Measurements from ENCODE around the gene CBX4. TPM values are rescaled to one million over a fixed set of nuclear protein-coding genes. Genes with fewer than 3 reads are reported as not detected.

The CBX4 gene
- total and polyA plus RNA-seq, 8 donors = 11.1 to 22.3 (median 17.0) TPM

DNA sequence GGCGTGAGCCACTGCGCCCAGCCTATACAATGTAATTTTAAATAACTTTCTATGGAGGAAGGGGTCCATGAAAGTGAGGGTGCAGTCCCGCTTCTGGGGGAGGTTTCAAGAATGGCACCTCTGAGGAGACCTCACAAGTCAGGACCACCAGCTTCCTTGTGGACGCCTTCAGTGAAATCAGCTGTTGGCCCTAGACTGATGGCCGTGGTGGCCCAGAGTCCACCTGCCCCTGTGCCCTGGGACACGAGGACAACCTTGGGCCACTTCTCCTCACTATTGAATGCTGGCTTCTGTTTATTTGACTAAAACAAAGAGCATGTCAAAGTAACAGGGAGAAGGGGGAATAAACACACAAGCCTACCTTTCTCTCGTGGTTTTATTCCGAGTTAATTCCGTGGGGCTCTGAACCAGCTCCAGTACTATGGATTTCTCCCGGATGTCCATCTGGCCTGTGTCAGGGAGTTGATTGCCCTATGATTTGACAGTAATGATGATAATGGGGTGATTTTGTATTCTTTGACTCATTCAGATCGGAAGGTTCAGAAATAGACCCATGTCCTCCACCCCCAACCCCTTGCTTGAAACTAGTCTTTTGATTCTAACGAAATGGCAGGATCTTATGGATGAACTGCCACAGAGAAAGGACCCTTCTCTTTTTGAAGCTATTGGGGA lies 8.6 kb upstream of the CBX4 start:
- Histone ChIP-seq H3K4me3 (no peak overlapping the region), H3K4me1 (peaks cover 16 to 32% of the 10 kb centered on the region in 2 donors), H3K27me3 (peaks cover 10 to 62% of the 10 kb centered on the region in 2 donors), H3K36me3 (no peaks in the 10 kb centered on the region), H3K27ac (no peak overlapping the region), H3K9me3 (no peaks in the 10 kb centered on the region)
- TF ChIP-seq, protein P1, sequence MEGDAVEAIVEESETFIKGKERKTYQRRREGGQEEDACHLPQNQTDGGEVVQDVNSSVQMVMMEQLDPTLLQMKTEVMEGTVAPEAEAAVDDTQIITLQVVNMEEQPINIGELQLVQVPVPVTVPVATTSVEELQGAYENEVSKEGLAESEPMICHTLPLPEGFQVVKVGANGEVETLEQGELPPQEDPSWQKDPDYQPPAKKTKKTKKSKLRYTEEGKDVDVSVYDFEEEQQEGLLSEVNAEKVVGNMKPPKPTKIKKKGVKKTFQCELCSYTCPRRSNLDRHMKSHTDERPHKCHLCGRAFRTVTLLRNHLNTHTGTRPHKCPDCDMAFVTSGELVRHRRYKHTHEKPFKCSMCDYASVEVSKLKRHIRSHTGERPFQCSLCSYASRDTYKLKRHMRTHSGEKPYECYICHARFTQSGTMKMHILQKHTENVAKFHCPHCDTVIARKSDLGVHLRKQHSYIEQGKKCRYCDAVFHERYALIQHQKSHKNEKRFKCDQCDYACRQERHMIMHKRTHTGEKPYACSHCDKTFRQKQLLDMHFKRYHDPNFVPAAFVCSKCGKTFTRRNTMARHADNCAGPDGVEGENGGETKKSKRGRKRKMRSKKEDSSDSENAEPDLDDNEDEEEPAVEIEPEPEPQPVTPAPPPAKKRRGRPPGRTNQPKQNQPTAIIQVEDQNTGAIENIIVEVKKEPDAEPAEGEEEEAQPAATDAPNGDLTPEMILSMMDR (IDR thresholded peaks at IDR 0.05) = no peak
- intact Hi-C loops (cut with DNase I) = no loop called here
- ATAC-seq = no peak
- no peak for DNase-seq

GRCh38 chr17:79845601-79845949 lies 6.3 kb upstream of the CBX4 start:
- peaks cover 30 to 48% of the 10 kb centered on the region in 2 donors for H3K4me1 ChIP-seq
- DNase-seq (no peak), ATAC-seq (peak; percentile 35)
- TF ChIP-seq, protein P1 (IDR thresholded peaks at IDR 0.05) = no peak
- no peaks in the 10 kb centered on the region for H3K9me3 ChIP-seq
- peaks cover 32 to 84% of the 10 kb centered on the region in 2 donors for H3K27me3 ChIP-seq
- no peak overlapping the region for H3K4me3 ChIP-seq
- H3K36me3 ChIP-seq = no peaks in the 10 kb centered on the region
- intact Hi-C loops (cut with DNase I) = no loop called here
- peak overlapping the region; percentile 21 to 40 for H3K27ac ChIP-seq

DNA sequence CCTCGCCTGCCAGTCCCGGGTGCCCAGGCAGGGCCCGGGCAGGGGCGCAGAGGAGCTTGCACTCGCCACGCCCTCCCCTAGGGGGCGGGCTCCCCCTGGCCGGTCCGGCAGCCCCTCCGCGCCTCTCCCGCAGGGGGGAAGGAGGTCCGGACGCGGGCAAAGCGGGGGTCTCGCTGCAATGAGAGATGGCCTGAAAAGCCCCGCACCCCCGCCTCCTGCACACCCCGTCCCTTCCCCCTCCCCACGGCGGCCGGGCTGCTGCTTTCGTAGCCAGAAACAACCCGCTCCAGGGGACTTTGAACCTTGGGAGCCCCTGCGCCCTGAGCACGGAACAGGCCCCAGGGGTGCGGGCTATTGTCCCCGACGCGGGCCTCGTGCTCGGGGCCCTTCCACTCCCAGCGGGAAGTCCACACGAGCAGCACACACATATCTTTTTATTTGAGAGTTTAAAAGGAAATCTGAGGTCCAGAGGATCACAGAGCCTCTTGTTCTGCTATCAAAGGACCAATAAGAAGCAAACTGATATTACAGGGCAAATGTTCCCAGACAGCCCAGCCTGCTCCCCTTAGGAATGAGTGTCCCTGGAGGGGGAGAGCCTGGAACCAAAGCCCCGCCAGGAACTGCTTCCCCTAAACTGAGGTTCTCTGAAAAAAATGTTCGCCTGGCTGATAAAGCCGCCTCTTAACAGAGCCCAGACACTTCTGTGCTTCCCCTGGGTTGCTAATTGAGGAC lies 5.8 kb upstream of the CBX4 start:
- ATAC-seq (peak; percentile 78), DNase-seq (peak in 2 of 4 donors; percentile 64 to 90)
- Histone ChIP-seq H3K4me3 (peak overlapping the region; percentile 47 to 48), H3K27me3 (peaks cover 36 to 90% of the 10 kb centered on the region in 2 donors), H3K27ac (peak overlapping the region; percentile 21 to 40), H3K36me3 (no peaks in the 10 kb centered on the region), H3K4me1 (peaks cover 32 to 53% of the 10 kb centered on the region in 2 donors), H3K9me3 (no peaks in the 10 kb centered on the region)
- TF ChIP-seq, protein P1 (IDR thresholded peaks at IDR 0.05) = peak; percentile 69 to 75
- intact Hi-C loops (cut with DNase I) = loop anchor here in 1 of 2 donors (5.0 kb wide), 1 partner anchor 38 kb away; no protein-coding TSS in a partner anchor

DNA sequence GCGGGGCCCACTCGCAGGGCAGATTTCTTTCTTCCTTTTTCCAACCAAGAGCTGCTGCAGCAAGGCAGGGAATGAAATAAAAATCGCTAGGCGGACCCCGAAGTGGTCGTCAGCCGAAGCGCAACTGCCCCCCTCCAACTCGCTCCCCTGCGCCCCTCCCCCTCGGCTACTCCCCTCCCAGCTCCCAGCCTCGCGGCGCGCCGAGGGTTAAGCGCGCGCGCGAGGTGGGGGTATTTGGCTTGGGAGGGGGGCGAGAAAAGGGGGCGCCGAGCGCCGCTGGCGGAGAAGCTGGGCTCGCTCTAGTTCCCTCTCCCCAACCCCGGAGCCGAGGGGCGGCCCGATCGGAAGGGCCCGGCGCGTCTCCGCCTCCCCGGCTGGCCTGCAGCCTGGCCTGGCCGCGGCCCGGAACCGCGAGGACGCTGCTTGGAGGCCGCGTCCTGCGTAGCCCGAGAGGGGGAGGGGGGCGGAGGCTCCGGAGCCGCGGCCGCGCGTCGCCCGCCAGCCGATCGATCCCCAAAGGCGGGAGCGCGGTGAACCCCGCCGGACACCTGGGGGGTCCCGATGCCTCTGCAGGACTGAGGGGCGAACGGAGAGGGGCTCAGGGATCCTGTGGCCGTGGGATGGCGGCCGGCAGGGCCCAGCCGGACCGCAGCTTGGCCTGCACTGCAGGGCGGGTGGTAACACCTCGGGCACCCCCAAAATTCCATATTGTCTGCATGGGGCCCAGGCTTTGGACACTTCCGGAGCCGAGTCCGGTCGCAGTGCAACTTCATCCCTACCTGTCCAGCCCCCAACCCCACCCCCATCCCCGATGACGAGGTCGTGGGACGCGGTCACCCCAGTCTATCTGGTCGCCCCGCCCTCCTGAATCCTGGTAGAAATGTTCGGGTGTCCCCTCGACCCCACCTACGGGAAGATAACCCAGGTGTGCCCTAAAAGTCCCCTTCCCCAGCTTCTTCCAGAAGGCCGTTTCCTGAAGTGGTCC lies 4.9 kb upstream of the CBX4 start:
- Histone ChIP-seq H3K4me1 (peaks cover 34 to 59% of the 10 kb centered on the region in 2 donors), H3K4me3 (peak overlapping the region; percentile 47 to 48), H3K9me3 (no peaks in the 10 kb centered on the region), H3K27ac (peak overlapping the region; percentile 15 to 35), H3K36me3 (no peaks in the 10 kb centered on the region), H3K27me3 (peaks cover 36 to 95% of the 10 kb centered on the region in 2 donors)
- peak in 3 of 4 donors; percentile 66 to 89 (median 83) for DNase-seq
- peak; percentile 64 for ATAC-seq
- intact Hi-C loops (cut with DNase I) = loop anchor here in 1 of 2 donors (5.0 kb wide), 1 partner anchor 37 kb away; no protein-coding TSS in a partner anchor
- TF ChIP-seq, protein P1 (IDR thresholded peaks at IDR 0.05) = no peak
